ENCODE results near the gene GJB4.

The GJB4 gene

GRCh38 chr1:34749992-34750391 is 9.5 kb upstream of the GJB4 start:
- Histone ChIP-seq H3K9ac (ENCODE audit: low read depth, low read length) (no peak overlapping the region), H3K27me3 (ENCODE audit: control insufficient read depth, insufficient read depth, low read length) (no peaks in the 10 kb centered on the region), H3K9me3 (ENCODE audit: control insufficient read depth, insufficient read depth, low read length) (no peaks in the 10 kb centered on the region), H3K4me1 (ENCODE audit: control insufficient read depth, insufficient read depth, low read length) (peaks cover under 1% of the 10 kb centered on the region), H3K4me3 (ENCODE audit: low read depth, low read length) (no peak overlapping the region), H3K36me3 (ENCODE audit: control insufficient read depth, insufficient read depth, low read length) (no peaks in the 10 kb centered on the region)

GRCh38 chr1:34750610-34751009 is 8.9 kb upstream of the GJB4 start:
- no peaks in the 10 kb centered on the region for H3K9me3 ChIP-seq (ENCODE audit: control insufficient read depth, insufficient read depth, low read length)
- H3K4me1 ChIP-seq (ENCODE audit: control insufficient read depth, insufficient read depth, low read length), result peaks cover 4% of the 10 kb centered on the region
- no peaks in the 10 kb centered on the region for H3K36me3 ChIP-seq (ENCODE audit: control insufficient read depth, insufficient read depth, low read length)
- H3K9ac ChIP-seq (ENCODE audit: low read depth, low read length), result no peak overlapping the region
- H3K4me3 ChIP-seq (ENCODE audit: low read depth, low read length), result no peak overlapping the region
- no peaks in the 10 kb centered on the region for H3K27me3 ChIP-seq (ENCODE audit: control insufficient read depth, insufficient read depth, low read length)

- H3K9ac ChIP-seq (ENCODE audit: low read depth, low read length), result no peak overlapping the region
- H3K36me3 ChIP-seq (ENCODE audit: control insufficient read depth, insufficient read depth, low read length), result no peaks in the 10 kb centered on the region
- no peaks in the 10 kb centered on the region for H3K9me3 ChIP-seq (ENCODE audit: control insufficient read depth, insufficient read depth, low read length)
- peaks cover 7% of the 10 kb centered on the region for H3K4me1 ChIP-seq (ENCODE audit: control insufficient read depth, insufficient read depth, low read length)
- no peak overlapping the region for H3K4me3 ChIP-seq (ENCODE audit: low read depth, low read length)
- H3K27me3 ChIP-seq (ENCODE audit: control insufficient read depth, insufficient read depth, low read length), result no peaks in the 10 kb centered on the region
Observed at GRCh38 chr1:34753163-34753562, 6.4 kb upstream of the GJB4 start.

- H3K9me3 ChIP-seq (ENCODE audit: control insufficient read depth, insufficient read depth, low read length), result no peaks in the 10 kb centered on the region
- H3K27me3 ChIP-seq (ENCODE audit: control insufficient read depth, insufficient read depth, low read length), result no peaks in the 10 kb centered on the region
- peaks cover 14% of the 10 kb centered on the region for H3K4me1 ChIP-seq (ENCODE audit: control insufficient read depth, insufficient read depth, low read length)
- no peaks in the 10 kb centered on the region for H3K36me3 ChIP-seq (ENCODE audit: control insufficient read depth, insufficient read depth, low read length)
- H3K9ac ChIP-seq (ENCODE audit: low read depth, low read length), result no peak within 1 kb of the TSS
- H3K4me3 ChIP-seq (ENCODE audit: low read depth, low read length), result no peak within 1 kb of the TSS
Observed at GRCh38 chr1:34754964-34755637, 4.4 kb upstream of the GJB4 start, which contains the start of gene GJB5. TSS of gene GJB5 (plus strand) at chr1:34755047. CDS start at chr1:34757331, 2,284 bp downstream.

GRCh38 chr1:34755961-34756360 is 3.6 kb upstream of the GJB4 start:
- no peak overlapping the region for H3K4me3 ChIP-seq (ENCODE audit: low read depth, low read length)
- no peaks in the 10 kb centered on the region for H3K27me3 ChIP-seq (ENCODE audit: control insufficient read depth, insufficient read depth, low read length)
- H3K36me3 ChIP-seq (ENCODE audit: control insufficient read depth, insufficient read depth, low read length), result no peaks in the 10 kb centered on the region
- H3K4me1 ChIP-seq (ENCODE audit: control insufficient read depth, insufficient read depth, low read length), result peaks cover 14% of the 10 kb centered on the region
- no peak overlapping the region for H3K9ac ChIP-seq (ENCODE audit: low read depth, low read length)
- no peaks in the 10 kb centered on the region for H3K9me3 ChIP-seq (ENCODE audit: control insufficient read depth, insufficient read depth, low read length)

- no peaks in the 10 kb centered on the region for H3K36me3 ChIP-seq (ENCODE audit: control insufficient read depth, insufficient read depth, low read length)
- no peak overlapping the region for H3K9ac ChIP-seq (ENCODE audit: low read depth, low read length)
- H3K4me1 ChIP-seq (ENCODE audit: control insufficient read depth, insufficient read depth, low read length), result peaks cover 14% of the 10 kb centered on the region
- H3K9me3 ChIP-seq (ENCODE audit: control insufficient read depth, insufficient read depth, low read length), result no peaks in the 10 kb centered on the region
- no peaks in the 10 kb centered on the region for H3K27me3 ChIP-seq (ENCODE audit: control insufficient read depth, insufficient read depth, low read length)
- no peak overlapping the region for H3K4me3 ChIP-seq (ENCODE audit: low read depth, low read length)
Observed at GRCh38 chr1:34757386-34757785, 2.2 kb upstream of the GJB4 start.

GRCh38 chr1:34758751-34759150 is 789 bp upstream of the GJB4 start:
- Histone ChIP-seq H3K4me1 (ENCODE audit: control insufficient read depth, insufficient read depth, low read length) (peaks cover 18% of the 10 kb centered on the region), H3K9ac (ENCODE audit: low read depth, low read length) (no peak overlapping the region), H3K27me3 (ENCODE audit: control insufficient read depth, insufficient read depth, low read length) (no peaks in the 10 kb centered on the region), H3K9me3 (ENCODE audit: control insufficient read depth, insufficient read depth, low read length) (no peaks in the 10 kb centered on the region), H3K4me3 (ENCODE audit: low read depth, low read length) (no peak overlapping the region), H3K36me3 (ENCODE audit: control insufficient read depth, insufficient read depth, low read length) (no peaks in the 10 kb centered on the region)

GRCh38 chr1:34761176-34761761 is 1.7 kb downstream of the GJB4 start:
- peaks cover 11% of the 10 kb centered on the region for H3K4me1 ChIP-seq (ENCODE audit: control insufficient read depth, insufficient read depth, low read length)

GRCh38 chr1:34761776-34762307 is 2.3 kb downstream of the GJB4 start:
- no peak overlapping the region for H3K9ac ChIP-seq (ENCODE audit: low read depth, low read length)
- H3K27me3 ChIP-seq (ENCODE audit: control insufficient read depth, insufficient read depth, low read length), result no peaks in the 10 kb centered on the region
- H3K36me3 ChIP-seq (ENCODE audit: control insufficient read depth, insufficient read depth, low read length), result no peaks in the 10 kb centered on the region
- H3K4me1 ChIP-seq (ENCODE audit: control insufficient read depth, insufficient read depth, low read length), result peaks cover 11% of the 10 kb centered on the region
- no peaks in the 10 kb centered on the region for H3K9me3 ChIP-seq (ENCODE audit: control insufficient read depth, insufficient read depth, low read length)
- no peak overlapping the region for H3K4me3 ChIP-seq (ENCODE audit: low read depth, low read length)

More at GRCh38 chr1:34761176-34761761, 1.7 kb downstream of the GJB4 start:
- Histone ChIP-seq H3K9me3 (ENCODE audit: control insufficient read depth, insufficient read depth, low read length) (no peaks in the 10 kb centered on the region), H3K27me3 (ENCODE audit: control insufficient read depth, insufficient read depth, low read length) (no peaks in the 10 kb centered on the region), H3K4me3 (ENCODE audit: low read depth, low read length) (no peak overlapping the region), H3K9ac (ENCODE audit: low read depth, low read length) (no peak overlapping the region), H3K36me3 (ENCODE audit: control insufficient read depth, insufficient read depth, low read length) (no peaks in the 10 kb centered on the region)

- Histone ChIP-seq H3K9me3 (ENCODE audit: control insufficient read depth, insufficient read depth, low read length) (no peaks in the 10 kb centered on the region), H3K36me3 (ENCODE audit: control insufficient read depth, insufficient read depth, low read length) (no peaks in the 10 kb centered on the region), H3K4me3 (ENCODE audit: low read depth, low read length) (no peak overlapping the region), H3K4me1 (ENCODE audit: control insufficient read depth, insufficient read depth, low read length) (peaks cover 11% of the 10 kb centered on the region), H3K27me3 (ENCODE audit: control insufficient read depth, insufficient read depth, low read length) (no peaks in the 10 kb centered on the region), H3K9ac (ENCODE audit: low read depth, low read length) (no peak overlapping the region)
Observed at GRCh38 chr1:34762474-34763141, 3.1 kb downstream of the GJB4 start.

GRCh38 chr1:34763142-34763781 is 3.7 kb downstream of the GJB4 start:
- H3K36me3 ChIP-seq (ENCODE audit: control insufficient read depth, insufficient read depth, low read length), result no peaks in the 10 kb centered on the region
- no peaks in the 10 kb centered on the region for H3K9me3 ChIP-seq (ENCODE audit: control insufficient read depth, insufficient read depth, low read length)
- H3K4me3 ChIP-seq (ENCODE audit: low read depth, low read length), result no peak overlapping the region
- H3K4me1 ChIP-seq (ENCODE audit: control insufficient read depth, insufficient read depth, low read length), result peaks cover 11% of the 10 kb centered on the region
- H3K9ac ChIP-seq (ENCODE audit: low read depth, low read length), result no peak overlapping the region
- no peaks in the 10 kb centered on the region for H3K27me3 ChIP-seq (ENCODE audit: control insufficient read depth, insufficient read depth, low read length)
